Measurements from ENCODE around the gene MEIKIN. TPM values are rescaled to one million over a fixed set of nuclear protein-coding genes. Genes with fewer than 3 reads are reported as not detected.

Gene MEIKIN
- total RNA-seq, 1 experiment from 2014 or later, result not detected

DNA sequence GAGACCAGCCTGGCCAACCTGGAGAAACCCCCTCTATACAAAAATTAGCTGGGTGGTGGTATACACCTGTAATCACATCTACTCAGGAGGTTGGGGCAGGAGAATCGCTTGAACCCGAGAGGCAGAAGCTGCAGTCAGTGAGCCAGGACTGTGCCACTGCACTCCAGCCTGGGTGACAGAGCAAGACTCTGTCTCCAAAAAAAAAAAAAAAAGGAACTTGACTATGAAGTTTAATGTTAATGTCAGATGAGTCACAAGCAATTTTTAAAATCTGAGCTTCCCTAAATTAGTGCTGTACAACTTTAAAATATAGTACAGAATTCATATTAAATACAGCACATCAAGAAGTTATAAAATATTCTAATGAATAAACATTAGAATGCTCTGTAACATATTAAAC is 1.5 kb downstream of the MEIKIN start:
- Mint-ChIP-seq H3K9me3 (ENCODE audit: low read depth, unreplicated experiment) (no peaks in the 10 kb centered on the region), H3K27ac (ENCODE audit: unreplicated experiment) (no peak overlapping the region), H3K36me3 (ENCODE audit: insufficient read depth, unreplicated experiment) (no peaks in the 10 kb centered on the region), H3K27me3 (ENCODE audit: unreplicated experiment) (peaks cover 17% of the 10 kb centered on the region), H3K4me1 (ENCODE audit: low read depth, unreplicated experiment) (no peaks in the 10 kb centered on the region), H3K4me3 (ENCODE audit: low read depth, unreplicated experiment) (no peak overlapping the region)
- CTCF ChIA-PET, result no interaction called here
- TF ChIP-seq, protein P1, sequence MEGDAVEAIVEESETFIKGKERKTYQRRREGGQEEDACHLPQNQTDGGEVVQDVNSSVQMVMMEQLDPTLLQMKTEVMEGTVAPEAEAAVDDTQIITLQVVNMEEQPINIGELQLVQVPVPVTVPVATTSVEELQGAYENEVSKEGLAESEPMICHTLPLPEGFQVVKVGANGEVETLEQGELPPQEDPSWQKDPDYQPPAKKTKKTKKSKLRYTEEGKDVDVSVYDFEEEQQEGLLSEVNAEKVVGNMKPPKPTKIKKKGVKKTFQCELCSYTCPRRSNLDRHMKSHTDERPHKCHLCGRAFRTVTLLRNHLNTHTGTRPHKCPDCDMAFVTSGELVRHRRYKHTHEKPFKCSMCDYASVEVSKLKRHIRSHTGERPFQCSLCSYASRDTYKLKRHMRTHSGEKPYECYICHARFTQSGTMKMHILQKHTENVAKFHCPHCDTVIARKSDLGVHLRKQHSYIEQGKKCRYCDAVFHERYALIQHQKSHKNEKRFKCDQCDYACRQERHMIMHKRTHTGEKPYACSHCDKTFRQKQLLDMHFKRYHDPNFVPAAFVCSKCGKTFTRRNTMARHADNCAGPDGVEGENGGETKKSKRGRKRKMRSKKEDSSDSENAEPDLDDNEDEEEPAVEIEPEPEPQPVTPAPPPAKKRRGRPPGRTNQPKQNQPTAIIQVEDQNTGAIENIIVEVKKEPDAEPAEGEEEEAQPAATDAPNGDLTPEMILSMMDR (IDR thresholded peaks at IDR 0.05; ENCODE audit: unreplicated experiment), result no peak
- DNase-seq, result no peak
- no TSS peak for BruUV-seq (replicated peaks)
- intact Hi-C loops (cut with micrococcal nuclease; ENCODE audit: unreplicated experiment), result no loop called here

DNA sequence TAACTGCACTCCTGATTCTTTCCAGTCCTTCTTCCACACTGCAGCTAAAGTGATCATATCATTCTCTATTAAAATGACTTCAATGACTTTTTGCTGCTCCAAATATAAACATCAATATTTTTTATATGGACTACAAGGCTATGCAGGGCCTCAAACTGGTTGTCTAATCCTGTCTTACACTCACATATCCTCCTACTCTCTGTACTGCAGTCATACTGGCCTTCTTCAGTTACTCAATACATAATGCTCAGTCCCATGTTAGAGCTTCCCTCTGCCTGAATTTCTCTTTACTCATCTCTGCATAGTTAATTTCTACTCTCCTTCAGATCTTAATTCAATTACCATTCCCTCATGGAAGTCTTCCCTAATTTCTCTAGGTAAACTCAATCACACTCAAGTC is 3.4 kb downstream of the MEIKIN start:
- H3K4me1 Mint-ChIP-seq (ENCODE audit: low read depth, unreplicated experiment), result no peaks in the 10 kb centered on the region
- CTCF ChIA-PET, result no interaction called here
- H3K9me3 Mint-ChIP-seq (ENCODE audit: low read depth, unreplicated experiment), result no peaks in the 10 kb centered on the region
- TF ChIP-seq, protein P1 (IDR thresholded peaks at IDR 0.05; ENCODE audit: unreplicated experiment), result no peak
- no peak for DNase-seq
- no peak overlapping the region for H3K27ac Mint-ChIP-seq (ENCODE audit: unreplicated experiment)
- no TSS peak for BruUV-seq (replicated peaks)
- H3K27me3 Mint-ChIP-seq (ENCODE audit: unreplicated experiment), result peaks cover 8% of the 10 kb centered on the region
- intact Hi-C loops (cut with micrococcal nuclease; ENCODE audit: unreplicated experiment), result no loop called here
- H3K4me3 Mint-ChIP-seq (ENCODE audit: low read depth, unreplicated experiment), result no peak overlapping the region
- no peaks in the 10 kb centered on the region for H3K36me3 Mint-ChIP-seq (ENCODE audit: insufficient read depth, unreplicated experiment)

DNA sequence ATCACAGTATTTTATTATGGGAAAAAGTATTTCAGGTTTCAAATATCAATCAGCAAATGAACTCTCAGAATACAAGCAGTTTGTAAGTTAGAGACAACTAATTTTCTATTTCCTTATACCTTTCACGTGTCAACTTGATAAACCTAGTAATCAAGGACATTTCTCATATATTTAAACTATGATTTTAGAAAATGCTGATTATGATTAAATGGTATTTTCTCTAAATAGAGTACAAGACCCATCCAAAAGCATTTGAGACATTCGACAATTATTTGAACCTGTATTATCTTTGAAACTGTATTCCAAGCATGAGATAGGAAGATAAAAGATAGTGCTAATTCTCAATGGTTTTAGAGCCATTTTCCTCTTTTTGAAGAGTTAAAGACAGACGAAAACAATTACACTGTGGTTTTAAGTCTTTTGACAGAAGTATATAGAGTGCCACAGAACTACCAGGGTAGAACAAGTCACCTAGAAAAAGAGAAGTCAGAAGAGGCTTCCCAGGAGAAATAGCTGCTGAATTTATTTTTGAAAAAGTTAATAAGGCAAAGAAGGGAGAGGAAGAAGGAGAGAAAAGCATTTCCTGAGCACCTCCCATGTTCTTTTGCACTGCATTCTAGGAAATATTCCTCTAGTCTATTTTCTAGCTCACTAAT is 5.6 kb downstream of the MEIKIN start:
- no peak for DNase-seq
- no TSS peak for BruUV-seq (replicated peaks)
- H3K27ac Mint-ChIP-seq (ENCODE audit: unreplicated experiment), result no peak overlapping the region
- H3K4me1 Mint-ChIP-seq (ENCODE audit: low read depth, unreplicated experiment), result no peaks in the 10 kb centered on the region
- H3K27me3 Mint-ChIP-seq (ENCODE audit: unreplicated experiment), result peaks cover 24% of the 10 kb centered on the region
- TF ChIP-seq, protein P1 (IDR thresholded peaks at IDR 0.05; ENCODE audit: unreplicated experiment), result no peak
- no peaks in the 10 kb centered on the region for H3K9me3 Mint-ChIP-seq (ENCODE audit: low read depth, unreplicated experiment)
- CTCF ChIA-PET, result no interaction called here
- intact Hi-C loops (cut with micrococcal nuclease; ENCODE audit: unreplicated experiment), result loop anchor here (10.0 kb wide), 1 partner anchor 245 kb away; no protein-coding TSS in a partner anchor
- H3K4me3 Mint-ChIP-seq (ENCODE audit: low read depth, unreplicated experiment), result no peak overlapping the region
- H3K36me3 Mint-ChIP-seq (ENCODE audit: insufficient read depth, unreplicated experiment), result no peaks in the 10 kb centered on the region

DNA sequence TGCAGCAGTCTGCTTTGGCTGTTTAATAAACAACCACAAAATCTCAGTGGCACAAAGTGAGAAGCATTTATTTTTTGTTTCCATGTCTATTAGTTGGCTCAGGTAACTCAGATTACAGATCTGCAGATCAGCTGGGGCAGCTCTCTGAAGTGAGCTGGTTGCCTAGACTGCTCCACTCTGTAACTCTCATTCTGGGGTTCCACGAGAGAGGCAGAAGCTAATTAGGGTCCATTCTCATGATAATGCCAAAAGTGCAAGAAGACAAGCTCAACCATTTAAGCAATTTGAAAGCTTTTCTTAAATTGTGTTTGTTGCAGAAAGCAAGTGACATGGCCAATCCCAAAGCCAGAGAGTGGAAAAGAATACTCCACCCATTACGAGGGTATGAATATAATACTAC is 13.2 kb downstream of the MEIKIN start:
- no peaks in the 10 kb centered on the region for H3K36me3 Mint-ChIP-seq (ENCODE audit: insufficient read depth, unreplicated experiment)
- H3K4me3 Mint-ChIP-seq (ENCODE audit: low read depth, unreplicated experiment), result no peak overlapping the region
- no TSS peak for BruUV-seq (replicated peaks)
- no peak overlapping the region for H3K27ac Mint-ChIP-seq (ENCODE audit: unreplicated experiment)
- DNase-seq, result no peak
- CTCF ChIA-PET, result no interaction called here
- intact Hi-C loops (cut with micrococcal nuclease; ENCODE audit: unreplicated experiment), result loop anchor here (10.0 kb wide), 1 partner anchor 237 kb away; no protein-coding TSS in a partner anchor
- H3K27me3 Mint-ChIP-seq (ENCODE audit: unreplicated experiment), result peaks cover 53% of the 10 kb centered on the region
- TF ChIP-seq, protein P1 (IDR thresholded peaks at IDR 0.05; ENCODE audit: unreplicated experiment), result no peak
- H3K9me3 Mint-ChIP-seq (ENCODE audit: low read depth, unreplicated experiment), result peaks cover 4% of the 10 kb centered on the region
- H3K4me1 Mint-ChIP-seq (ENCODE audit: low read depth, unreplicated experiment), result no peaks in the 10 kb centered on the region

Data from Calu3 (cell line).